GM18873 (cell line): ENCODE results near the gene TRABD2B.

Source experiments
- ATAC-seq: cut with Tn5 transposase; IDR thresholded peaks from one replicate; pipeline ENCODE4 v1.9.1; 2021; ENCODE audit warnings: mild to moderate bottlenecking, moderate library complexity, moderate number of reproducible peaks; ENCODE audit not compliant: unreplicated experiment, low FRiP score

TRABD2B gene

GRCh38 chr1:47751193-47751592 lies 246.0 kb downstream of the TRABD2B start:
- ATAC-seq = no peak

- ATAC-seq = no peak
These were observed 251.2 kb downstream of the TRABD2B start for GRCh38 chr1:47745715-47746609.

GRCh38 chr1:47742890-47743760 lies 254.1 kb downstream of the TRABD2B start:
- no peak for ATAC-seq

GRCh38 chr1:47738560-47739182 lies 258.5 kb downstream of the TRABD2B start:
- no peak for ATAC-seq

GRCh38 chr1:47732489-47732888 lies 264.7 kb downstream of the TRABD2B start:
- no peak for ATAC-seq

- no peak for ATAC-seq
These were observed 265.5 kb downstream of the TRABD2B start for GRCh38 chr1:47731730-47732129.

GRCh38 chr1:47729685-47730084 lies 267.5 kb downstream of the TRABD2B start:
- ATAC-seq = no peak

- no peak for ATAC-seq
These were observed 269.5 kb downstream of the TRABD2B start for GRCh38 chr1:47727697-47728085.

- ATAC-seq = no peak
These were observed 270.0 kb downstream of the TRABD2B start for GRCh38 chr1:47727051-47727696.

GRCh38 chr1:47725992-47726855 lies 271.0 kb downstream of the TRABD2B start:
- ATAC-seq = no peak

GRCh38 chr1:47725511-47725991 lies 271.6 kb downstream of the TRABD2B start:
- ATAC-seq = no peak

GRCh38 chr1:47725000-47725473 lies 272.1 kb downstream of the TRABD2B start:
- ATAC-seq = no peak

GRCh38 chr1:47724432-47724999 lies 272.7 kb downstream of the TRABD2B start:
- no peak for ATAC-seq

GRCh38 chr1:47722909-47723580 lies 274.1 kb downstream of the TRABD2B start:
- no peak for ATAC-seq

GRCh38 chr1:47722101-47722500 lies 275.1 kb downstream of the TRABD2B start:
- ATAC-seq = no peak

GRCh38 chr1:47720111-47720510 lies 277.1 kb downstream of the TRABD2B start:
- no peak for ATAC-seq

GRCh38 chr1:47717341-47717740 lies 279.8 kb downstream of the TRABD2B start:
- no peak for ATAC-seq
